NCI-H1694 treated with DMSO at 0.1 percent for 48 hours (cell line): ENCODE measurements around the gene PDF.

Source experiments
- DNase-seq: peaks from one replicate; lab custom pipeline; 2025; lab: John Stamatoyannopoulos, UW

The PDF gene

GRCh38 chr16:69339289-69340094 lies 9.1 kb upstream of the PDF start, which contains the start of the genes COG8 and NIP7:
Gene COG8, minus strand, starts transcription at chr16:69339564. Its CDS starts 12 bp downstream, at chr16:69339552.
Gene NIP7, plus strand, starts transcription at chr16:69339772. Its CDS starts 58 bp downstream, at chr16:69339830.
- peak; percentile 96 for DNase-seq

DNA sequence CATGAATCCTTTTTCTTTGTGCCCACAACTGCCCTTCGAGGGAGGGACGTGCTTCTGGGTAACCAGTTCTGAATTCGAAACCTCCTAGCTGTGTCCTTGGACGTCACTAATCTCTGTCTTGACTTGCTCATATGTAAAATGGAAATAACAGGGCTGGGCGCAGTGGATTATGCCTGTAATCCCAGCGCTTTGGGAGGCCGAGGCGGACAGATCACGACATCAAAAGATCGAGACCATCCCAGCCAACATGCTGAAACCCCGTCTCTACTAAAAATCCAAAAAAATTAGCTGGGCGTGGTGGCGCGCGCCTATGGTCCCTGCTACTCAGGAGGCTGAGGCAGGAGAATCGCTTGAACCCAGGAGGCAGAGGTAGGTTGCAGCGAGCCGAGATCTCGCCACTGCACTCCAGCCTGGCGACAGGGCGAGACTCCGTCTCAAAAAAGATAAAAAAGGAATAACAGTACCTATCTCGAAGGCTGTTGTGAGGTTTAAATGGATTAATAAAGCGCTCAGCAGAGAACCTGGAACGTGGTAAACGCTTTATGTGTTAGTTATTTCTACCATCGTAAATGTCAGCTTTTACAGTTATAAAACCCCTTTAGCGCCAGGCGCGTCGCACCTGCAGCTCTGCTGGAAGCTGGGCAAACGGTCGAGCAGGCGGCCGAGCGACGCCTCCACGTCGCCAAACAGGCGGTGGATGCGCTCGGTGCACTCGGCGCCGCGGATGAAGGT lies 8.3 kb upstream of the PDF start:
- no peak for DNase-seq

DNA sequence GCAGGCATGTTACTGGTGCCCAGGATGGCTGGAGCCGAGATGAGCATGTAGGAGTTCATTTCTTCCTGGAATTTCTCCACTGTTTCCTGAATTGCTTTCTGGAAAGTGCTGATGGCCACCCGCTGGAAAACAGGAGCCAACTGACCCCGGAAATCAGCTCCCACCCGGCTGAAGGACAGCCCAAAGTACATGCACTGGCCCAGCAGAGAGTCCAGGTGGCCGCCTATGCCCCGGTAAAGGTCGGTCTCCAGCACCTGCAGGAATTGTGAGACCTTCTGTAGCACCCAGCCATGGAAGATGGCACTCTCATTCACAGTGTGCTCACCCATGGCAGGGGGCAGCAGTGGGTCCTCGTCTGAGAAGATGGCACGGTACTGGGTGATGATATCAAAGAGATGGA lies 4.3 kb upstream of the PDF start:
- no peak for DNase-seq

DNA sequence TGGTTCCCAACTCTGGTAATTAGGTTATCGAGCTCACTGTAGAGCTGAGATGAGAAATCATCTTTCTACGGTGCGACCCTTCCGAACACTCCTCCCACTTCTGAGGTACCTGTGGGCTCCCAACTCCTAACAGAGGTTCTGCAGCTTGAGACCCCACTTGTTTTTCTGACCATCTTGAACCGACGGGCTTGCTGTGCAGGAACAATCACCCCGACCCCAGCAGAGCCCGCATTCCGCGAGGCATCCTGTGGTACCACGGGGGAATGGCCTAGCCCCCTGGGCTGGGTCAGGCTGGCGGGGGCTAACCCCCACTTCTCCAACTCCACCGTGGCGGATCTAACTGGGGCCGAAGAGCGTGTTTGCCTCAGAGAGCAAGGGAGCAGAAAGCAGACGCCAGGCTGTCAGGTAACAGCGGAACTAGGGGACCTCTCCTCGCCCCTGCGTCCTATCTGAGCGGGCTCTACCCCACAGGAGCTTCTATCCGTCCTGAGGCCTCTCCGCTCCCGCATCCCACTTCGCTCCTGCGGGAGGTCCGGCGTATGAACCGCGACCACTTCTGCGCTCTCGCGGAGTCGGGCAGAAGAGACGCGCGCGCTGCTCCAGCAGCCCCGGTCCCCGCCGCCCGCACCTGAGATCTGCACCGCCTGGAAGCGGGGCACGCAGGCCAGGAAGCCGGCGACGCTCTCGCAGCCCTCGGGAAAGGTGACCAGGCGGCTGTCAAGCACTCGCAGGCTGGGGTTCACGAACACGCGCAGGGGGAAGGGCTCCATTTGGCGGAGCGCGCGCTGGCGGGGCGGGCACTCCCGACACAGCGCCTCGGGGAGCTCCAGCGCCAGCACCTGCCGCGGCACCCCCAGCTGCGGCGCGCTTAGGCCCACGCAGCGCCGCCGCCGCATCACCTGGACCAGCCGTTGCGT lies 761 bp downstream of the PDF start:
- DNase-seq: no peak

DNA sequence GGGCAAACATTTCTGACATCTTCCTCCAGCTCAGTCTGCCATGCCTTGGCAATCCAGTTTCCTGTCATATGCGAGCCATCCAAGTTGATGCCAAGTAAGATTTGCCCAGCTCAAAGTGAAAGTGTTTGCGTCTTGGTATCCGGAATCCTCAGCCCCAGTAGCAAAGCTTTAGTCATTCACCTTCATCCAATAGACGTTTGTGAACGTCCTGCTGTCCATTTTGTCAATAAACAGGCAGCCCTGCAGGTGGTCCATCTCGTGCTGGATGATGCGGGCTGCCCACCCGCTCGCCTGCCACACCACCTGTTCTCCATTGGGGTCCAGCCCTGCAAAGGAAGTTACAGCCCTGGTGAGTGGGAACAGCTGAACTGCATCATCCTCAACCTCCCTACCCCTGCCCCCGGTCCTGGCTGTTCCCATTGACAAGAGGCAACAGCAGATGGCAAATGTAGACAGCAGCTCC lies 1.5 kb downstream of the PDF start:
- no peak for DNase-seq

- DNase-seq: no peak
Measured at GRCh38 chr16:69327585-69328310, 2.6 kb downstream of the PDF start.

DNA sequence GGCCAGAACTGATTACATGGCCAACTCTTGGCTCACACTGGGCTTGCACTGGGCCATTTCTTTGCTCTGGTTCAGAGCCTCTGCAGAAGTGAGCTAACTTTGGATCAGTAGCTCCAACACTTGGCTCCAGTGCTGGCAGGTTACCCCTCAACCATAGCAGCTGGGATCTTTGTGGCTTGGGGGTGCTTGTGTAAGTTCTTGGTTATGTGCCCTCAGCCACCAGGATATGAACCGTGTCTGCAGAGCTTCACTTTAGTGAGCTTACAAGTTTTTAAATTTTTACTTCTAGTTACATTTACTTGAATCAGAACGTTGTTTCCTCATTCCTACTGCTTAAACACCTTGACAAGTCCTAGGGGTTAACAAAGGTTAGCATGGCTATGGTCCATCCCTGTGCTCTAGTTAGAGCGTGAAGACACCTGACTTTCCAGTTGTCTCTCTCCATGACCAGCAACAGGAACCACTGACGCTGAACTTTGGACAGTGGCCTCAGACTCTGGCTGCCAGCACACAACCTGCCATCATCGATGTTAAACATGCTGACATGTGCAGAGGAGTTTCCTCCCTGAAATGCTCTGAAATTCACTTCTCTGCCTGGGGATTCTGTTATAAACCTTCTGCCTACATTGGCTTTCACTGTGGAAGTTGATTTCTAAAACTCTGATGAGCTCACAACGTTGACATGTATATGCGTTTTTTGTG lies 4.1 kb downstream of the PDF start:
- DNase-seq: no peak

DNA sequence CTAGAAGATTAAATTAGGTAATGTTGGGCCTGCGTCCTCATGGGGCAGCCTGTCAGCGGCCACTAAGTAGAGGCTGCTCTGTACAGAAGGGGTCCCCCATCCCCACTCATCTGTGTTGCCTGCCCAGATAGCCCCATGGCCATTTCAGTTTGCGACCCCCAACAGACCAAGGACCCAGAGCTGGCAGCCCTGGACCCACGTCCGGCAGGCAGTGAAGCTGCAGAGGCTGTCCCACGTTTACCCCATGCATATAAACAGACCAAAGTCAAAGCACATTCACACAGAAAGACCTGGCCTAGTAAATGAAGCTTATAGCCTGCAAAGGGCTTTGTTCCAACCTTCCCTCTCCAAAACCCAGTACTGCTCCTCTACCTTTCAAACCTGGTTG lies 4.6 kb downstream of the PDF start:
- DNase-seq: no peak

GRCh38 chr16:69324585-69325253 lies 5.7 kb downstream of the PDF start:
- DNase-seq: no peak

GRCh38 chr16:69324013-69324531 lies 6.3 kb downstream of the PDF start:
- DNase-seq: peak; percentile 3

DNA sequence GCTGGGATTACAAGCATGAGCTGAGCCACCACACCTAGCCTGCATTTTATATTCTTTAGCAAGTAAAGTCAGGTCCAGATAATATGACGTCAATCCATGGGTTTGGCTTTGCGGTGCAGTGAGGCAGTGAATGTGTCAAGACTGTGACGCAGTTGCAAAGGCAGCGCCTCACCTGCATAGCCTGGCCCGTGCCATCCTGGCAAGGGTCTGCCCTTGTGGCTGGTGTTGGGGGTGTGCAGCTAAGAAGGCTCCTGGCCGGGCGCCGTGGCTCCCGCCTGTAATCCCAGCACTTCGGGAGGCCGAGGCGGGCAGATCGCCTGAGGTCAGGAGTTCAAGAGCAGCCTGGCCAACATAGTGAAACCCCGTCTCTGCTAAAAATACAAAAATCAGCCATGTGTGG lies 7.0 kb downstream of the PDF start:
- DNase-seq: no peak

DNA sequence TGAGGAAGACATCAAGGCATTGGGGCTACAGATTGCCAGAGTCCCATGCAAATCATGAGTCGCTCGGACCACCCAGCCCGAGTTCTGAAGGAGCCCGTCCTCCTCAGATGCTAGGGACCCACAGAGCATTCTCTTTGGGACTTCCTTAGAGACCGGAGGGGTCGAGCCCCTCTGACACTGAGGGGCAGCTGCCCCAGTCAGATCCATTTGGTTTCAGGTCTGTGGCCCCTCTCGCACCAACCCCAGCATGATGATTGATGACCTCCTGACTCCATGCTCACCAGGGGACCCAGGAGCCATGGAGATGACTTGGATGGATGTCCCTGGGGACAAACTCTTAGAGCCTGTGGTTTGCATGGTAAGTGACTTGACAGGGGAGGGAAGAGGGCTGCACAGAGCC lies 8.0 kb downstream of the PDF start:
- DNase-seq: no peak

DNA sequence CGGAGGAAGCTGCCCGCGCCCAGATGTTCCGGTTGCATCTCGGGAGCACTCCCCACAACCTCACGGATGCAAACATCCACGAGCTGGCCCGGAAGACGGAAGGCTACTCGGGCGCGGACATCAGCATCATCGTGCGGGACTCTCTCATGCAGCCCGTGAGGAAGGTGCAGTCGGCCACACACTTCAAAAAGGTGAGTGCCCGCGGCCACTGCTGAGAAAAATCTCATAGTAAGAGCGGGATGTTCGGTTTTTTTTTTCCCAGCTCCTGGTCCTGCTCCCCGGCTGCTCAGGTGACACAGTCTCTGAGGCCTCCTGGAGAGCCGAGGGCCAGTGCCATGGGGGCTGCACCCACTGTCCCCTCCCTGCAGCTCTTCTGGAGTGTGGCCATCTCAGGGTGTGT lies 9.3 kb downstream of the PDF start:
- DNase-seq: no peak

DNA sequence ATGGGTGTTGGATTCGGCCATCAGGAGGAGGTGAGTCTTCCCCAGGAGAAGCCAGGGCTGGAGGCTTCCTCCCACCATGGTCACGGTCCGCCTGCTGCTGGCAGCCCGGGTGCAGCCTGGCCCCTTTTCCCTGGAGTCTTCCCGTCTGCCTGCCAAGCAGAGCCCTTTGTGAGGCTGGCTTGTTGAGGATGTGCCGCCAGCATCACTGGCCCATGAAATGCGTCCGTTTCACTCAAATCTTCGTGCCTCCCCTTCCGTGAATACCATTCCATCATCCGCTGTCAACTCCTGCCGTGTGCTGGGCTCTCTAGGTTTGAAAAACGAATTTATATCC lies 9.7 kb downstream of the PDF start:
- no peak for DNase-seq

DNA sequence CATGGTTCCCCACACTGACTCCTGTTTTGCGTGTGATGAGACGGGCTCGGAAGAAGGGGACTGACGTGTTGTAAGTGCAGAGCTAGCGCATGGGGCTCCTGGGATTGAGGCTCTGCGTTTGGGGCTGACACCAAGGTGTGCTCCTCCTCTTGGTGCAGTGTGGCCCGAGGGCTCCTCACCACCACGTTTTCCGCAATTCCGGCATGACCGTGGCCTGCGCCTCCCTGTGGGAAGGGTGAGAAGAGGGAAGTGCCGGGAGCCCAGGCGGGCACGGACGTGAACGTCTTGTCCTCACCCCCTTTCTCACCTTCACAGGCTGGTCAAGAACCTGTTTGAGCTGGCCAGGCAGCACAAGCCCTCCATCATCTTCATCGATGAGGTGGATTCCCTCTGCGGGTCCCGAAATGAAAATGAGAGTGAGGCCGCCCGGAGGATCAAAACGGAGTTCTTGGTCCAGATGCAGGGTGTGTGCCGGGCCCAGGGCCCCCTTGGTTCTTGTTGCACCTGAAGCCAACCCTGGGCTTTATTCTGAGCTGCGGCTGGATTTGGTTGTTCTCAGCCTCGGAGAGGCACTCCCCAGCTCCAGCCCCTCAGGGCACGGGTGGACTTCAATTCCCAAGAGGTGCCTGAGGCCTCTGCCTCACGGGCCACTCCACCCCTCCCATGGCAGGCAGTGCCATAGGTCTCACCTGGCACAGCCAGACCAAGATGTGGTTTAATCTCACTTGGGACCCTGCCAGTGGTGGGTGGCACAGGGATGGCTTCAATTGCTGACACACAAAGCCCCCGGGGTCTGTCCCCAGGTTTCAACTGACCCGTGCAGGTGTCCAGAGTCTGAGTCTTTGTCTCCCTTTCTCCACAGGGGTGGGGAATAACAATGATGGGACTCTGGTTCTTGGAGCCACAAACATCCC lies 10.3 kb downstream of the PDF start:
- DNase-seq: no peak

GRCh38 chr16:69319381-69319780 lies 11.0 kb downstream of the PDF start:
- no peak for DNase-seq

GRCh38 chr16:69318911-69319289 lies 11.5 kb downstream of the PDF start:
- no peak for DNase-seq

GRCh38 chr16:69318177-69318910 lies 12.0 kb downstream of the PDF start:
- no peak for DNase-seq
